K562 (cell line): ENCODE data around the gene GANAB.

Source experiments
- ATF2 ChIP-seq: sonication (generic); formaldehyde crosslinking; IDR thresholded peaks from 2 replicates; pipeline ENCODE4 v1.8.1; 2022; ENCODE audit warnings: missing genetic modification reagents
- CBX8 ChIP-seq: fragments of 200-600 bp; sonication (generic); IDR thresholded peaks from 2 replicates; pipeline ENCODE4 v1.6.1; 2012; ENCODE audit warnings: borderline replicate concordance, mixed run types, low read depth, mild to moderate bottlenecking, moderate library complexity, mixed read lengths, low read length, control low read depth, inconsistent platforms; ENCODE audit not compliant: poor library complexity, severe bottlenecking; ENCODE audit errors: extremely low read depth
- CC2D1A ChIP-seq: fragments of 450-650 bp; IDR thresholded peaks from 2 replicates; pipeline ENCODE4 v1.6.1; 2017; ENCODE audit warnings: mild to moderate bottlenecking
- CREM ChIP-seq: IDR thresholded peaks from 2 replicates; pipeline ENCODE4 v1.6.1; 2014; ENCODE audit warnings: antibody characterized with exemption, low read depth
- CTCF ChIP-seq, 3 experiments: IDR thresholded peaks in 2 of 3; conservative IDR thresholded peaks in 1 of 3; 2 replicates each; pipeline ENCODE4 v1.5.1; 2011 to 2012; ENCODE audit warnings: low read length in 3 of 3, mild to moderate bottlenecking in 3 of 3, control low read depth in 2 of 3, improper control_type of control experiment in 1 of 3, inconsistent platforms in 1 of 3, low read depth in 1 of 3, mixed read lengths in 1 of 3, moderate library complexity in 1 of 3; ENCODE audit not compliant: insufficient read depth in 2 of 3
- E2F6 ChIP-seq, 2 experiments: IDR thresholded peaks; 2 replicates each; pipeline ENCODE4 v1.6.1; 2011; ENCODE audit warnings: borderline replicate concordance in 1 of 2, control low read depth in 1 of 2, low read depth in 1 of 2, low read length in 1 of 2, mild to moderate bottlenecking in 1 of 2, mixed read lengths in 1 of 2, moderate library complexity in 1 of 2; ENCODE audit not compliant: insufficient read depth in 1 of 2, insufficient read length in 1 of 2, poor library complexity in 1 of 2, severe bottlenecking in 1 of 2; ENCODE audit errors: extremely low read depth in 1 of 2
- HNRNPL ChIP-seq: fragments of 200-400 bp; formaldehyde crosslinking; IDR thresholded peaks from 2 replicates; pipeline ENCODE4 v1.6.1; 2017; ENCODE audit warnings: low read depth, mild to moderate bottlenecking, low read length
- KLF16 ChIP-seq: IDR thresholded peaks from 2 replicates; pipeline ENCODE4 v1.6.1; 2016; ENCODE audit warnings: antibody characterized with exemption
- MTA2 ChIP-seq: fragments of 450-650 bp; IDR thresholded peaks from 2 replicates; pipeline ENCODE4 v1.6.1; 2016; ENCODE audit warnings: low read depth
- SMAD1 ChIP-seq: fragments of 150-350 bp; IDR thresholded peaks from 2 replicates; pipeline ENCODE4 v1.6.1; 2014; ENCODE audit warnings: low read length, low read depth; ENCODE audit not compliant: partially characterized antibody
- TAF1 ChIP-seq: IDR thresholded peaks from 2 replicates; pipeline ENCODE4 v1.6.1; 2011; ENCODE audit warnings: mild to moderate bottlenecking, low read length, moderate library complexity; ENCODE audit not compliant: insufficient read depth, control insufficient read depth, severe bottlenecking; ENCODE audit errors: extremely low read depth
- YY1 ChIP-seq, 3 experiments: IDR thresholded peaks; 2 replicates each; pipeline ENCODE4 v1.6.1; 2011; ENCODE audit warnings: low read length in 2 of 3, mild to moderate bottlenecking in 2 of 3, moderate library complexity in 2 of 3, borderline replicate concordance in 1 of 3, control low read depth in 1 of 3, low read depth in 1 of 3; ENCODE audit not compliant: insufficient read depth in 3 of 3, insufficient replicate concordance in 2 of 3, control insufficient read depth in 1 of 3, insufficient read length in 1 of 3; ENCODE audit errors: extremely low read depth in 1 of 3
- ZFX ChIP-seq: sonication (generic); formaldehyde crosslinking; IDR thresholded peaks from 2 replicates; pipeline ENCODE4 v1.8.0; 2022; ENCODE audit warnings: mild to moderate bottlenecking, missing genetic modification reagents, moderate library complexity

DNA sequence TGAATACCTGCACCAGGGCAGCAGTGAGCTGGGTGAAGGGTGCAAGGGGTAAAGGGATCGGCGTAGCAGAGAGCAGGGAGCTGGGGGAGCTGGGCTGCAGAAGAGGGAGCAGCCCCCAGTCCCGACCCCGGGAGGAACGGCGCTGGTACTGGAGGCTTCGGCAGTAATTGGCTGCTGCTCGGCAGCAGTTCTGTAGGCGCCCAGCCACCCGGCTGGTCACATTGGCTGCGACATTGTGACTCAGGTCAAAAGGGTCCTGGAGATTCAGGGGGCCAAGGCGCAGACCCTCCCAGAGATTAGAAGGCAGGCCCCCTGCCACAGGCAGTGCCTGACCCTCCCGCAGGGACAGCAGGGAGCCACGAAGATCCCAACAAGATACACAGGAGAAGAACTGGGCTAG is 70.6 kb downstream of the GANAB start:
- TF ChIP-seq MTA2 (no peak), CTCF (IDR thresholded peaks at IDR 0.05 in 2 of 3, conservative IDR thresholded peaks at IDR 0.05 in 1 of 3; ENCODE audit: insufficient read depth in 2 of 3, low read depth in 1 of 3, low read length in 3 of 3) (no peak), CBX8 (no peak), HNRNPL (no peak), E2F6 (IDR thresholded peaks at IDR 0.05; ENCODE audit: borderline replicate concordance in 1 of 2, extremely low read depth in 1 of 2, insufficient read depth in 1 of 2, insufficient read length in 1 of 2, low read depth in 1 of 2, low read length in 1 of 2, poor library complexity in 1 of 2, severe bottlenecking in 1 of 2) (no peak), ZFX (CRISPR knock-in tag) (no peak), ATF2 (CRISPR knock-in tag) (no peak), KLF16 (no peak), CREM (no peak), TAF1 (no peak), CC2D1A (no peak), SMAD1 (no peak), YY1 (IDR thresholded peaks at IDR 0.05; ENCODE audit: borderline replicate concordance in 1 of 3, control insufficient read depth in 1 of 3, extremely low read depth in 1 of 3, insufficient read depth in 3 of 3, insufficient read length in 1 of 3, insufficient replicate concordance in 2 of 3, low read depth in 1 of 3, low read length in 2 of 3) (no peak)
